ENCODE measurements around the gene SYMPK. TPM values are rescaled to one million over a fixed set of nuclear protein-coding genes. Genes with fewer than 3 reads are reported as not detected.

Gene SYMPK
- total and polyA plus RNA-seq, 7 experiments from 2014 or later, result 9.9 to 110 (median 84.2) TPM

DNA sequence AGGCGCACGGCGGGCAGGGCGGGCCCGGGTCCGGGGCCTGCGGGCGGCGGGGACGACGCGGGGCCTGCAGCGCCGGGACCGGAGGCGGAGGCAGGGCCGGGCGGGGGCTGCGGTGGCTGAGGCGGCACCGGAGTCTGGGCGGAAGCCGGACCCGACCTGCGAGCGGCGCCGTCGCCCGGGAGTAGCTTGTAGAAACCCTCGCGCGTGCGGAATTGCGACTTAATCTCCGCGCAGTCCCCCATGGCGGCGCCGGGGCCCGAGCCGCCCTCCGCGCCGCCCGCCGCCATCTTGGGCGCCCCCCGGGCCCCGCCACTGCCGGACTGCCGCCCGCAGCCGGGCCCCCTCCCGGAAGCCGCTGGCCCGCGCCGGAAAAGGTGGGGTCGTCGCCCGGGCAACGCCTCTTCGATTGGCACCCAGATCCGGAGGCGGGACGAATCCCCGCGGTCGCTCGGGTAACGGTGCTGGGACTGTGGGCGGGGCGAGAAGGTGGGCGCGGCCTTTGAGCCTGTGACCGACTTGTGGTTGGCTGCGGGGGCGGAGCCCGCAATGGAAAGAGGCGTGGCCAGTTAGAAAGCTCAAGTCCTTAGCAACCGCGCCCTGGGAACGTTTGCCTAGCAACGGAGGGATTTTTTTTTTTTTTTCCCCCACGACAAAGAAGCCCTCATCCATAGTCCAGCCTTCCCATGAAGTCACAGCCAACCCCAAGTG is 70.3 kb downstream of the SYMPK start, which contains the start of gene DMWD:
Gene DMWD (minus strand): TSS at position 376 of the 708 bp plus-strand sequence. CDS start 89 bp downstream, at position 287.
- H3K36me3 ChIP-seq (ENCODE audit: control insufficient read depth in 2 of 3, insufficient read depth in 3 of 3, low read length in 3 of 3), result peaks cover 0 to 16% (median 10%) of the 10 kb centered on the region in 3 experiments
- Mint-ChIP-seq H3K36me3 (peaks cover 8 to 22% (median 17%) of the 10 kb centered on the region in 5 donors), H3K27ac (peak within 1 kb of the TSS; percentile 45 to 93 (median 85)), H3K27me3 (peaks cover 6 to 76% (median 37%) of the 10 kb centered on the region in 5 donors), H3K4me1 (peaks cover 31 to 44% (median 41%) of the 10 kb centered on the region in 7 donors), H3K9me3 (peaks cover 0 to 2% (median 0%) of the 10 kb centered on the region in 11 donors), H3K4me3 (peak within 1 kb of the TSS; percentile 84 to 93 (median 88))
- H3K4me3 ChIP-seq (ENCODE audit: low read length), result peak within 1 kb of the TSS; percentile 61
- POLR2A ChIA-PET, result interaction anchor here (1.0 to 1.9 kb wide), 4 partner anchors 10 to 76 kb away, joined by 3 to 7 read pairs (median 6); partner anchors contain the start of genes DMPK and SIX5
- peaks cover 25 to 28% of the 10 kb centered on the region in 2 donors for H3K4me1 ChIP-seq (ENCODE audit: control insufficient read depth in 2 of 2, insufficient read depth in 2 of 2, low read length in 2 of 2)
- DNase-seq (peak; percentile 95 to 99 (median 98)), ATAC-seq (peak; percentile 98)
- H3K27ac ChIP-seq (ENCODE audit: low read depth, low read length), result peak within 1 kb of the TSS; percentile 15
- H3K9me3 ChIP-seq (ENCODE audit: control insufficient read depth in 2 of 3, low read length in 3 of 3), result no peaks in the 10 kb centered on the region
- CTCF ChIA-PET, result interaction anchor here (0.7 to 1.6 kb wide), 2 partner anchors 23 to 1193 kb away, joined by 3 to 4 read pairs; partner anchors contain the start of gene SIX5
- H3K27me3 ChIP-seq (ENCODE audit: control insufficient read depth in 2 of 2, insufficient read depth in 2 of 2, low read length in 2 of 2), result peaks cover 0 to 8% of the 10 kb centered on the region in 2 donors
- intact Hi-C loops (cut with micrococcal nuclease), result loop anchor here (1.0 to 10.0 kb wide), 11 partner anchors 13 to 203 kb away; partner anchors contain the start of genes CCDC61 (in 2 of the 2), IRF2BP1 (in 2 of the 2), QPCTL (in 2 of the 2) and SYMPK (in 2 of the 2)

DNA sequence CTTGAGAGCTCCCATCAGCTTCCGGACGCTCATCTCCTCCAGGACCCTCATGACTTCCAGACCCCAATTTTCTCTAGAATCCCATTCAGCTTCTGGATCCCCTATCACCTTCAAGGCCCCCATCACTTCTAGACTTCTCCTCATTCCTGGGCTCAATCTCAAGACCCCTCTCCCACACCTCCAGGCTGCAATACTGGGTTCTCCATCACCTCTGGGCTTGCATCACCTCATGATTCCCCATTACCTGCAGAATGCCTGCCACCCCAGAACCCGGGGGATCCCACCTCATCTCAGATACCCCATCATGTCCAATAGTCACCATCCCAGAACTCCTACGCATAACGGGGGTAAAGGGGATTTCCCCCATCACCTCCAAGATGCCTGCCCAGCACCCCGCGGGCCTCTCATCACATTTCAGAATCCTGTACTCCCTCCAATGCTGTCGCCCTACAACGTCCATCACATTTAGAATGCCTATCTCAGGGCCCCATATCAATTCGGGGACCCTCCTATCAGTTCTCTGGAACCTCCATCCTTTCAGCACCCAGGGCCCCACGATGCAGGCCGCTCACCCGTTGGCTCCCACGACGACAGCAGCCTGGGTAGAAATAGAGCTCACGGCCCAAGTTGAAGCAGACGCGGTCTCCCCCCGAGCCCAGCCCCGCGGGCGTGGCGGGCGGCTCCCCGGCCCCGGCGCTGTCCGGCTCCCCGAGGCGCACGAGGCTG is 71.0 kb downstream of the SYMPK start:
- H3K27me3 Mint-ChIP-seq, result peaks cover 5 to 76% (median 38%) of the 10 kb centered on the region in 5 donors
- Histone ChIP-seq H3K27ac (ENCODE audit: low read depth, low read length) (no peak overlapping the region), H3K4me3 (ENCODE audit: low read length) (peak overlapping the region; percentile 61), H3K36me3 (ENCODE audit: control insufficient read depth in 2 of 3, insufficient read depth in 3 of 3, low read length in 3 of 3) (peaks cover 0 to 16% (median 10%) of the 10 kb centered on the region in 3 experiments), H3K4me1 (ENCODE audit: control insufficient read depth in 2 of 2, insufficient read depth in 2 of 2, low read length in 2 of 2) (peaks cover 25 to 28% of the 10 kb centered on the region in 2 donors), H3K9me3 (ENCODE audit: control insufficient read depth in 2 of 3, low read length in 3 of 3) (no peaks in the 10 kb centered on the region), H3K27me3 (ENCODE audit: control insufficient read depth in 2 of 2, insufficient read depth in 2 of 2, low read length in 2 of 2) (peaks cover 0 to 8% of the 10 kb centered on the region in 2 donors)
- peaks cover 31 to 44% (median 41%) of the 10 kb centered on the region in 7 donors for H3K4me1 Mint-ChIP-seq
- peaks cover 8 to 29% (median 21%) of the 10 kb centered on the region in 5 donors for H3K36me3 Mint-ChIP-seq
- ChIA-PET CTCF (interaction anchor here (1.6 kb wide), 1 partner anchor 23 kb away, joined by 4 read pairs; the partner anchor contains the start of gene SIX5), POLR2A (interaction anchor here (1.1 to 1.9 kb wide), 5 partner anchors 9 to 75 kb away, joined by 4 to 7 read pairs (median 5); partner anchors contain the start of genes DMPK and SIX5)
- peaks cover 0 to 2% (median 0%) of the 10 kb centered on the region in 11 donors for H3K9me3 Mint-ChIP-seq
- H3K4me3 Mint-ChIP-seq, result peak overlapping the region; percentile 81 to 93 (median 86)
- H3K27ac Mint-ChIP-seq, result peak overlapping the region; percentile 39 to 86 (median 79)
- intact Hi-C loops (cut with micrococcal nuclease), result loop anchor here (1.0 to 10.0 kb wide), 11 partner anchors 13 to 203 kb away; partner anchors contain the start of genes CCDC61 (in 2 of the 2), IRF2BP1 (in 2 of the 2), QPCTL (in 2 of the 2) and SYMPK (in 2 of the 2)
- DNase-seq (peak in 1 of 9 donors; percentile 42), ATAC-seq (no peak)

- Histone ChIP-seq H3K4me3 (ENCODE audit: low read length) (peak overlapping the region; percentile 61), H3K4me1 (ENCODE audit: control insufficient read depth in 2 of 2, insufficient read depth in 2 of 2, low read length in 2 of 2) (peaks cover 25 to 28% of the 10 kb centered on the region in 2 donors), H3K36me3 (ENCODE audit: control insufficient read depth in 2 of 3, insufficient read depth in 3 of 3, low read length in 3 of 3) (peaks cover 5 to 21% (median 10%) of the 10 kb centered on the region in 3 experiments), H3K9me3 (ENCODE audit: control insufficient read depth in 2 of 3, low read length in 3 of 3) (no peaks in the 10 kb centered on the region), H3K27ac (ENCODE audit: low read depth, low read length) (no peak overlapping the region), H3K27me3 (ENCODE audit: control insufficient read depth in 2 of 2, insufficient read depth in 2 of 2, low read length in 2 of 2) (peaks cover 0 to 8% of the 10 kb centered on the region in 2 donors)
- H3K27ac Mint-ChIP-seq, result peak overlapping the region in 7 of 9 donors; percentile 6 to 86 (median 40)
- H3K4me1 Mint-ChIP-seq, result peaks cover 31 to 44% (median 41%) of the 10 kb centered on the region in 7 donors
- peak; percentile 49 for ATAC-seq
- POLR2A ChIA-PET, result interaction anchor here (1.1 to 1.9 kb wide), 6 partner anchors 8 to 74 kb away, joined by 4 to 7 read pairs (median 4); partner anchors contain the start of genes DMPK and SIX5
- DNase-seq, result peak in 7 of 9 donors; percentile 45 to 62 (median 51)
- CTCF ChIA-PET, result no interaction called here
- H3K36me3 Mint-ChIP-seq, result peaks cover 8 to 37% (median 23%) of the 10 kb centered on the region in 5 donors
- peaks cover 0 to 2% (median 0%) of the 10 kb centered on the region in 11 donors for H3K9me3 Mint-ChIP-seq
- H3K4me3 Mint-ChIP-seq, result peak overlapping the region; percentile 81 to 93 (median 86)
- intact Hi-C loops (cut with micrococcal nuclease), result loop anchor here in 1 of 2 donors (10.0 kb wide), 1 partner anchor 204 kb away; the partner anchor contains the start of gene CCDC61
- peaks cover 5 to 72% (median 30%) of the 10 kb centered on the region in 5 donors for H3K27me3 Mint-ChIP-seq
These were observed 72.0 kb downstream of the SYMPK start for GRCh38 chr19:45790942-45791341.

DNA sequence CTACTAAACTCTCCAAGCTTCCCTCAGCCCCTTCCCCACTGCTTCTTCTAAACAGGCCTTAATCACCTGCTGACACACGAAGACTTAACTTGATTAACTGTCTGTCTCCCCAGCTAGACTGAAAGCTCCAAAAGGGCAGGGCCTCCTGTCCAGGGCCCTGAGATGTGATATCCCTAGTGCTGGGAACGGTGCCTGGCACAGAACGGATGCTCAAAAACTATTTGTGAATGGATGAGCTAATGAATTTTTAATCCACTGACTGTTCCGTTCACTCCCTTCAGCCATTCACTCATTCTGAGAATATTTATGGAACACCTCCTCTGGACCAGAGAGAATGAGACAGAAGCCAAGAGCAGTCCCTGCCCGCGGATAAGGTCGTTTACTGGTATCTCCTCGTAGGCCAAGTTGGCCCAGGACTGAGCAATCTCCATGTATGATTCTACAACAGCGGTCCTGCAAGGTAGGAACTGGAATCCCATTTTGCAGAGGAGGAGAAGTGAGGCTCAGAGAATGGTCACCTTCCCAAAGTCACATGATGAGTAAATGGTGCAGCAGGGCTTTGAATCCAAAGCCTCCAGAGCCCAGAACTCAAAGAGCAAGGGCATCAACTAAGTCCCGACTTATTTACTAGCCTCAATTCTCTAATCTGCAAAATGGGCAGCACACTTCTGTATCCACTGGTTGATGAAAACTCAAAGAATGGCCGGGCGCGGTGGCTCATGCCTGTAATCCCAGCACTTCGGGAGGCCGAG is 73.7 kb downstream of the SYMPK start:
- Mint-ChIP-seq H3K4me3 (peak overlapping the region in 1 of 10 donors; percentile 14), H3K36me3 (peaks cover 8 to 37% (median 23%) of the 10 kb centered on the region in 5 donors), H3K27me3 (peaks cover 0 to 56% (median 19%) of the 10 kb centered on the region in 5 donors), H3K4me1 (peaks cover 31 to 39% (median 35%) of the 10 kb centered on the region in 7 donors), H3K27ac (peak overlapping the region in 1 of 9 donors; percentile 36), H3K9me3 (peaks cover 0 to 2% (median 0%) of the 10 kb centered on the region in 11 donors)
- no peak for ATAC-seq
- Histone ChIP-seq H3K4me3 (ENCODE audit: low read length) (no peak overlapping the region), H3K4me1 (ENCODE audit: control insufficient read depth in 2 of 2, insufficient read depth in 2 of 2, low read length in 2 of 2) (peaks cover 25 to 28% of the 10 kb centered on the region in 2 donors), H3K36me3 (ENCODE audit: control insufficient read depth in 2 of 3, insufficient read depth in 3 of 3, low read length in 3 of 3) (peaks cover 5 to 28% (median 10%) of the 10 kb centered on the region in 3 experiments), H3K9me3 (ENCODE audit: control insufficient read depth in 2 of 3, low read length in 3 of 3) (no peaks in the 10 kb centered on the region), H3K27me3 (ENCODE audit: control insufficient read depth in 2 of 2, insufficient read depth in 2 of 2, low read length in 2 of 2) (no peaks in the 10 kb centered on the region), H3K27ac (ENCODE audit: low read depth, low read length) (no peak overlapping the region)
- intact Hi-C loops (cut with micrococcal nuclease), result no loop called here
- DNase-seq, result no peak
- ChIA-PET POLR2A (interaction anchor here (0.6 to 0.8 kb wide), 2 partner anchors 10 to 62 kb away, joined by 3 read pairs; no protein-coding TSS in a partner anchor), CTCF (interaction anchor here (0.6 to 1.4 kb wide), 3 partner anchors 10 to 220 kb away, joined by 3 to 4 read pairs (median 3); no protein-coding TSS in a partner anchor)

GRCh38 chr19:45786533-45786894 is 76.4 kb downstream of the SYMPK start:
- Mint-ChIP-seq H3K27ac (no peak overlapping the region), H3K27me3 (peaks cover 0 to 41% (median 15%) of the 10 kb centered on the region in 5 donors), H3K9me3 (peaks cover 0 to 2% (median 0%) of the 10 kb centered on the region in 11 donors), H3K4me1 (peaks cover 12 to 23% (median 16%) of the 10 kb centered on the region in 7 donors), H3K4me3 (peak overlapping the region in 1 of 10 donors; percentile 34), H3K36me3 (peaks cover 8 to 34% (median 24%) of the 10 kb centered on the region in 5 donors)
- DNase-seq (no peak), ATAC-seq (no peak)
- POLR2A ChIA-PET, result no interaction called here
- Histone ChIP-seq H3K27ac (ENCODE audit: low read depth, low read length) (no peak overlapping the region), H3K4me3 (ENCODE audit: low read length) (no peak overlapping the region), H3K27me3 (ENCODE audit: control insufficient read depth in 2 of 2, insufficient read depth in 2 of 2, low read length in 2 of 2) (no peaks in the 10 kb centered on the region), H3K9me3 (ENCODE audit: control insufficient read depth in 2 of 3, low read length in 3 of 3) (no peaks in the 10 kb centered on the region), H3K4me1 (ENCODE audit: control insufficient read depth in 2 of 2, insufficient read depth in 2 of 2, low read length in 2 of 2) (peaks cover 10 to 12% of the 10 kb centered on the region in 2 donors), H3K36me3 (ENCODE audit: control insufficient read depth in 2 of 3, insufficient read depth in 3 of 3, low read length in 3 of 3) (peaks cover 5 to 28% (median 10%) of the 10 kb centered on the region in 3 experiments)
- intact Hi-C loops (cut with micrococcal nuclease), result no loop called here
- CTCF ChIA-PET, result interaction anchor here (0.6 kb wide), 1 partner anchor 17 kb away, joined by 3 read pairs; the partner anchor contains the start of gene SIX5
